Suprapubic skin (tissue), 4 donors: Measurements from ENCODE around the gene GBP4.

Experiments
- EP300 ChIP-seq: sonication (generic); formaldehyde crosslinking; IDR thresholded peaks from one replicate; pipeline ENCODE4 v1.6.1; 2017; ENCODE audit warnings: antibody characterized with exemption
- POLR2A ChIP-seq, 2 donors: fragments of 450-650 bp; IDR thresholded peaks; one replicate each; pipeline ENCODE4 v1.6.1; 2017; ENCODE audit warnings: antibody characterized with exemption in 2 of 2, mild to moderate bottlenecking in 2 of 2, moderate library complexity in 2 of 2
- POLR2AphosphoS5 ChIP-seq, 3 donors: sonication (generic); formaldehyde crosslinking; IDR thresholded peaks; one replicate each; pipeline ENCODE4 v1.6.1; 2017; ENCODE audit warnings: antibody characterized with exemption in 3 of 3
- TF ChIP-seq, protein P1 (sequence below), 2 donors: fragments of 200-600 bp in 1 of 2; fragments of 450-650 bp in 1 of 2; sonication (generic) in 1 of 2; IDR thresholded peaks; one replicate each; pipeline ENCODE4 v1.5.1; 2016 to 2019; ENCODE audit warnings: antibody characterized with exemption in 2 of 2, mild to moderate bottlenecking in 1 of 2, moderate library complexity in 1 of 2

DNA sequence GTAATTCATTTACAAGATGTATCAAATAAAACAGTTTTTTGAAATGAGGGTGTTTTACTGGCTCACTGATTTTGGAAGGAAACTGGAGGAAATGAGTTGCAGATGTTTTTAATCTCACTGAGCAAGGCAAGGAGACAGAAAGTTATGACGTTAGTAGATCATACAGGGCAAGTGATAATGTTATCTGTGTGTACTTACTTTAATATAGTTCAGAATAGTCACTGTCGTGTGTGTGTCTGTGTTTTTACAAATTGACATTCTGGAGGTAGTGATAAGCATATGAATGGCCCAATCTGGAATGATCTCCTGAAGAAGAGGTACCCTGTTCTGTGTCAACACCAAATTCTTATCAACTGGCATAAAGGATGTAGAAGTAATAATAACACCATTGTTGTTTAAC, 1.9 kb upstream of the GBP4 start:
- TF ChIP-seq, protein P1, sequence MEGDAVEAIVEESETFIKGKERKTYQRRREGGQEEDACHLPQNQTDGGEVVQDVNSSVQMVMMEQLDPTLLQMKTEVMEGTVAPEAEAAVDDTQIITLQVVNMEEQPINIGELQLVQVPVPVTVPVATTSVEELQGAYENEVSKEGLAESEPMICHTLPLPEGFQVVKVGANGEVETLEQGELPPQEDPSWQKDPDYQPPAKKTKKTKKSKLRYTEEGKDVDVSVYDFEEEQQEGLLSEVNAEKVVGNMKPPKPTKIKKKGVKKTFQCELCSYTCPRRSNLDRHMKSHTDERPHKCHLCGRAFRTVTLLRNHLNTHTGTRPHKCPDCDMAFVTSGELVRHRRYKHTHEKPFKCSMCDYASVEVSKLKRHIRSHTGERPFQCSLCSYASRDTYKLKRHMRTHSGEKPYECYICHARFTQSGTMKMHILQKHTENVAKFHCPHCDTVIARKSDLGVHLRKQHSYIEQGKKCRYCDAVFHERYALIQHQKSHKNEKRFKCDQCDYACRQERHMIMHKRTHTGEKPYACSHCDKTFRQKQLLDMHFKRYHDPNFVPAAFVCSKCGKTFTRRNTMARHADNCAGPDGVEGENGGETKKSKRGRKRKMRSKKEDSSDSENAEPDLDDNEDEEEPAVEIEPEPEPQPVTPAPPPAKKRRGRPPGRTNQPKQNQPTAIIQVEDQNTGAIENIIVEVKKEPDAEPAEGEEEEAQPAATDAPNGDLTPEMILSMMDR (IDR thresholded peaks at IDR 0.05): no peak
- no peak for TF ChIP-seq EP300
- TF ChIP-seq POLR2AphosphoS5 (IDR thresholded peaks at IDR 0.05): no peak
- TF ChIP-seq POLR2A (IDR thresholded peaks at IDR 0.05): no peak
